ENCODE results near the gene TBCD. TPM values are rescaled to one million over a fixed set of nuclear protein-coding genes. Genes with fewer than 3 reads are reported as not detected.

Gene TBCD
- total RNA-seq, 2 experiments from 2014 or later, result 181 to 186 TPM

DNA sequence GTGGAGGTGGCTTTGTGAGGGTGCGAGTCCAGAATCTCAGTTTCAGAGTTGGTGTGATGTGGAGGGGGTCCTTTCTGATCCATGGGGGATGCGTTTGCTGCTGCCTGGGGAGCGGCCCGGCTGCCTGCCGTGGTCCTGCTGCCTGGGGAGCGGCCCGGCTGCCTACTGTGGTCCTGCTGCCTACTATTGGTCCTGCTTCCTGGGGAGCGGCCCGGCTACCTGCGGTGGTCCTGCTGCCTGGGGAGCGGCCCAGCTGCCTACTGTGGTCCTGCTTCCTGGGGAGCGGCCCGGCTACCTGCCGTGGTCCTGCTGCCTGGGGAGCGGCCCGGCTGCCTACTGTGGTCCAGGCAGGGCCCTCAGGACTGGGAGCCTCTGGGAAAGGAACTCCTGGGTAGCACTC, 149.5 kb downstream of the TBCD start:
- H3K36me3 Mint-ChIP-seq, result peaks cover 16% of the 10 kb centered on the region
- peaks cover 6% of the 10 kb centered on the region for H3K4me1 Mint-ChIP-seq
- no peaks in the 10 kb centered on the region for H3K9me3 Mint-ChIP-seq
- no peak for DNase-seq
- ATAC-seq (ENCODE audit: low read depth), result no peak
- no peak overlapping the region for H3K27ac Mint-ChIP-seq
- H3K4me3 Mint-ChIP-seq, result no peak overlapping the region
- POLR2A ChIA-PET, result no interaction called here
- no peaks in the 10 kb centered on the region for H3K27me3 Mint-ChIP-seq

- peaks cover 14% of the 10 kb centered on the region for H3K36me3 Mint-ChIP-seq
- POLR2A ChIA-PET, result no interaction called here
- peaks cover 6% of the 10 kb centered on the region for H3K4me1 Mint-ChIP-seq
Observed at GRCh38 chr17:82901856-82902255, 150.0 kb downstream of the TBCD start.

DNA sequence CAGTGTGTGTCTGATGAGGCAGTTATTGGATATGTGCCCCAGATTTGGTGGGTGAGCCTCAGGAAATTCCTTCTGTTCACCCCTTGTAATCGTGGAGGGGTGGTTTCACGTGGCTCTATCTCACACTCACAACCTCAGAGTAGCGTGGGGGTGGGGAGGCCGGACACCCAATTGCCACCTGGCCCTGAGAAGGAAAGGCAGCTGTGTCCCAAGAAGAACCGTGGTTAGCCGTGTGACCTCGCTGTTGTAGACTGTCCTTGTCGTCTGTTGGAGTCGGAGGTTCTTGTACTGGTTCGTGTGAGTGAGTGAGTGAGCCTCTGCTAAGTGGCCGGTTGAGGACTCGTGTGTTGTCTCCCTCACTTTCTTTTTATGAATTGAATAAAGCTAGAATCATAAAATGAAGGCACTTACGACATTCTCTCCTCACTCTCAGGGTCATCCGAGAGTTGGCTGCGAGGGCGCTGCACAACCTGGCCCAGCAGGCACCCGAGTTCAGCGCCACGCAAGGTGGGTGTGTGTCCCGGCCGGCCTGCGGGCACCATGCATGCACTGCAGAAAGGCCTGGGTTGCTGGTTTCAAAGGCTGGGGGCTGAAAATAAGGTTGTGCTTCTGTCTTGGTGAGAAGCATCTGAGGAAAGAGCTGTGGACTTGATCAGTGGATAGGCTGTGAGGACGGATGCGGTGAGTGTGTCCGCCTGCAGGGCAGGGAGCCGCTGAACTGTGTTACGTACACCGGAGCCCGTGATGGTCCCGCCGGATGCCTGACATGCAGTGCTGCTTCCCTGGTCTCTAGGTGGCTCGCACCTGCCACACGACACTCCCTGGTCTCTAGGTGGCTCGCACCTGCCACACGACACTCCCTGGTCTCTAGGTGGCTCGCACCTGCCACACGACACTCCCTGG, 151.4 kb downstream of the TBCD start:
- DNase-seq, result no peak
- Mint-ChIP-seq H3K9me3 (no peaks in the 10 kb centered on the region), H3K4me3 (no peak overlapping the region), H3K27ac (no peak overlapping the region), H3K27me3 (no peaks in the 10 kb centered on the region), H3K36me3 (peaks cover 16% of the 10 kb centered on the region), H3K4me1 (peaks cover 11% of the 10 kb centered on the region)
- no peak for ATAC-seq (ENCODE audit: low read depth)
- POLR2A ChIA-PET, result no interaction called here

More at GRCh38 chr17:82901856-82902255, 150.0 kb downstream of the TBCD start:
- no peak overlapping the region for H3K4me3 Mint-ChIP-seq
- DNase-seq, result no peak
- H3K27ac Mint-ChIP-seq, result no peak overlapping the region
- no peaks in the 10 kb centered on the region for H3K27me3 Mint-ChIP-seq
- no peak for ATAC-seq (ENCODE audit: low read depth)
- H3K9me3 Mint-ChIP-seq, result no peaks in the 10 kb centered on the region

GRCh38 chr17:82905130-82905529, 153.3 kb downstream of the TBCD start:
- no peak overlapping the region for H3K4me3 Mint-ChIP-seq
- H3K27me3 Mint-ChIP-seq, result no peaks in the 10 kb centered on the region
- H3K36me3 Mint-ChIP-seq, result peaks cover 12% of the 10 kb centered on the region
- POLR2A ChIA-PET, result no interaction called here
- DNase-seq (no peak), ATAC-seq (ENCODE audit: low read depth) (no peak)
- peaks cover 19% of the 10 kb centered on the region for H3K4me1 Mint-ChIP-seq
- no peak overlapping the region for H3K27ac Mint-ChIP-seq
- no peaks in the 10 kb centered on the region for H3K9me3 Mint-ChIP-seq

DNA sequence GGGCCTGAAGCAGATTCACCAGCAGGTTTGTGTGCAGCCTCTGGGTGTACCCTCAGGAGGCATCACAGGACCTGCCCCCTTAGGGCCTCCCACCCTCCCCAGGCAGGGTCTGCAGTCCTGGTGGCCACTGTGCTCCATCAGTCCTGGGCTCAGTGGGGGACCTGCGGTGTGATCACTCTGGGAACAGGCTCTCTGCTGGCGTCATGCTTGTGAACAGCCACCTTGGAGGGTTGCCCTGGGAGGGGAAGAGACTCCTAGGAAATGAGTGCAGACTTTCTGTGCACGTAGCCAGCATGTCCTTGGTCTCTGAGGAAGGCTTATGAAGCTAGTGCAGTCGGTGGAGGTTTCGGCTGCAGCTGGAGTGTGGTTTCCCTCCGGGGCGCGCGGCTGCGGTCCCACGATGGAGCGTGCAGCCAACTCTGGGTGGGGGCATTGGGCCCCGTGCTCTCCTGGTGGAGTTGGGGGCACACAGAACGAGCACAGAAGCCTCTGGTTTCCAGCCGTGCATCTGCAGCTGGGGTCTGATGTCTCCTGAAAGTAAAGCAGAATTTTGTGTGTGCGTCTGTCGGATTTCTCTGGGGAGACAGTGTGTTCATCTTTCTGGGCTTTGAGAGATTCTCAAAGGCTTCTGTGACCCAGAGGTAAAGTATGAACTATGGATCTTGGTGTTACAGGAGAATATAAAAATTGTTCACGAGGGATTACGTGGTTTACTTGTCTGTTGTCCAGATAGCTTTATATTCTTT, 156.1 kb downstream of the TBCD start:
- peaks cover 19% of the 10 kb centered on the region for H3K4me1 Mint-ChIP-seq
- peak overlapping the region; percentile 7 for H3K4me3 Mint-ChIP-seq
- no peaks in the 10 kb centered on the region for H3K27me3 Mint-ChIP-seq
- H3K27ac Mint-ChIP-seq, result peak overlapping the region; percentile 62
- no peak for DNase-seq
- ATAC-seq (ENCODE audit: low read depth), result no peak
- peaks cover 10% of the 10 kb centered on the region for H3K36me3 Mint-ChIP-seq
- POLR2A ChIA-PET, result interaction anchor here (1.0 to 1.4 kb wide), 3 partner anchors 16 to 44 kb away, joined by 3 to 8 read pairs (median 3); no protein-coding TSS in a partner anchor
- H3K9me3 Mint-ChIP-seq, result no peaks in the 10 kb centered on the region

DNA sequence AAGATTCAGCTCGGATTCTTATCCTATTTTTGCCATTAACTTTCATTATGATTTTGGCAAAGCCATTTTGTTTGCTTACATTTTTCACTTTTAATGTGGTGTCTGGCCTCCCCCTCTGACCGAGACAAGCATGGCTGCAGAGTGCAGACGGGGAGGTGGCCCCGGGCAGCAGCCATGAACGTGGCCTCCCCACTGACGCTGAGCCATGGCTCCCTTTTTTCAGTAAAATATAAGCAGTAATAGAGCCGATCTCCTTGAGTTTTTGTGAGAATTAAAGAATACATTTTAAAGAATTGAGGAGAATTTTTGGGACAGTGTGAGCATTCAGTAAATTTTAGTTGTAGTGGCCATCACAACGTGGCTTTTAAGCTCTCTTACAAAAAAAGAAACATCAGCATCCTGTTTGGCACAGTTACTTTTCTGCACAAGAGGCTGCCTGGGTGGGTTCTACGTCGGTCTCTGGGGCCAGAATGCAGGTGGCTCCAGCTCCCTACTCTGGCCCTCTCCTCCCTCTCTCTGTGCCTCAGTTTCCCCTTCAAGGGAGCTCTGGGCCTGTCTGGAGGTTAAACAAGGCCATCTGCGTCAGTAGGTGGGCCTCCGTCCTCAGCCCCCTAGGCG, 156.8 kb downstream of the TBCD start:
- POLR2A ChIA-PET, result interaction anchor here (1.0 to 1.4 kb wide), 3 partner anchors 17 to 45 kb away, joined by 3 to 8 read pairs (median 3); no protein-coding TSS in a partner anchor
- H3K27ac Mint-ChIP-seq, result no peak overlapping the region
- no peaks in the 10 kb centered on the region for H3K9me3 Mint-ChIP-seq
- peaks cover 10% of the 10 kb centered on the region for H3K36me3 Mint-ChIP-seq
- ATAC-seq (ENCODE audit: low read depth) (no peak), DNase-seq (no peak)
- H3K27me3 Mint-ChIP-seq, result no peaks in the 10 kb centered on the region
- peaks cover 19% of the 10 kb centered on the region for H3K4me1 Mint-ChIP-seq
- H3K4me3 Mint-ChIP-seq, result no peak overlapping the region

DNA sequence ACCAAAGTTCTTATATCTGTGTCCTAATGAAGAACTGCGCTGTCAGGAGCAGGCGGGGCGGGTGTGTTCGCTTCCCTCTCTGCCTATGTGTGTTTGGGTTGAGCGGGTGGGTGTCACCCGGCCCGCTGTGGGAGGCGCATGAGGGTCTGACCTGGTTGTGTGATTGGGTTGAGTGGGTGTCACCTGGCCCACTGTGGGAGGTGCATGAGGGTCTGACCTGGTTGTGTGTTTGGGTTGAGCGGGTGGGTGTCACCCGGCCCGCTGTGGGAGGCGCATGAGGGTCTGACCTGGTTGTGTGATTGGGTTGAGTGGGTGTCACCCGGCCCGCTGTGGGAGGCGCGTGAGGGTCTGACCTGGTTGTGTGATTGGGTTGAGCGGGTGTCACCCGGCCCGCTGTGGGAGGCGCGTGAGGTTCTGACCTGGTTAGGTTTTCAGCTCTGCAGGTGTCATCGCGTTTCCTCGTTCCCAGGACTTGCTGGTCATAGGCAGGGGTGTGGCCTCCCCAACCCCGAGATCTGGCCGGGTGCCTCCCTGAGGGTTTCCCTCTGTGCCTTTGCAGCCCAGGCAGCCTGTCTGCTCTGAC, 157.5 kb downstream of the TBCD start:
- DNase-seq, result peak; percentile 51

GRCh38 chr17:82910041-82910481, 158.2 kb downstream of the TBCD start:
- H3K36me3 Mint-ChIP-seq, result peaks cover 7% of the 10 kb centered on the region
- H3K9me3 Mint-ChIP-seq, result no peaks in the 10 kb centered on the region
- H3K27ac Mint-ChIP-seq, result peak overlapping the region; percentile 63
- POLR2A ChIA-PET, result no interaction called here
- H3K27me3 Mint-ChIP-seq, result no peaks in the 10 kb centered on the region
- H3K4me1 Mint-ChIP-seq, result peaks cover 22% of the 10 kb centered on the region
- DNase-seq (no peak), ATAC-seq (ENCODE audit: low read depth) (no peak)
- H3K4me3 Mint-ChIP-seq, result peak overlapping the region; percentile 20

More for the DNA sequence above, 157.5 kb downstream of the TBCD start:
- H3K4me3 Mint-ChIP-seq, result peak overlapping the region; percentile 20
- H3K4me1 Mint-ChIP-seq, result peaks cover 19% of the 10 kb centered on the region
- no peaks in the 10 kb centered on the region for H3K27me3 Mint-ChIP-seq
- peak overlapping the region; percentile 63 for H3K27ac Mint-ChIP-seq
- peaks cover 7% of the 10 kb centered on the region for H3K36me3 Mint-ChIP-seq
- POLR2A ChIA-PET, result interaction anchor here (1.0 to 1.4 kb wide), 3 partner anchors 18 to 45 kb away, joined by 3 to 8 read pairs (median 3); no protein-coding TSS in a partner anchor
- ATAC-seq (ENCODE audit: low read depth), result peak; percentile 57
- no peaks in the 10 kb centered on the region for H3K9me3 Mint-ChIP-seq

- ATAC-seq (ENCODE audit: low read depth), result no peak
- Mint-ChIP-seq H3K27ac (no peak overlapping the region), H3K9me3 (no peaks in the 10 kb centered on the region), H3K36me3 (peaks cover 8% of the 10 kb centered on the region), H3K4me3 (no peak overlapping the region), H3K4me1 (peaks cover 26% of the 10 kb centered on the region), H3K27me3 (no peaks in the 10 kb centered on the region)
- no peak for DNase-seq
- POLR2A ChIA-PET, result interaction anchor here (0.6 kb wide), 1 partner anchor 419 kb away, joined by 3 read pairs; no protein-coding TSS in a partner anchor
Observed at GRCh38 chr17:82910770-82911169, 158.9 kb downstream of the TBCD start.

GRCh38 chr17:82911822-82912221, 160.0 kb downstream of the TBCD start:
- H3K4me3 Mint-ChIP-seq, result no peak overlapping the region
- peaks cover 4% of the 10 kb centered on the region for H3K36me3 Mint-ChIP-seq
- H3K4me1 Mint-ChIP-seq, result peaks cover 29% of the 10 kb centered on the region
- POLR2A ChIA-PET, result interaction anchor here (0.9 kb wide), 1 partner anchor 26 kb away, joined by 3 read pairs; no protein-coding TSS in a partner anchor
- peak overlapping the region; percentile 69 for H3K27ac Mint-ChIP-seq
- H3K27me3 Mint-ChIP-seq, result no peaks in the 10 kb centered on the region
- DNase-seq, result no peak
- H3K9me3 Mint-ChIP-seq, result no peaks in the 10 kb centered on the region
- ATAC-seq (ENCODE audit: low read depth), result no peak

GRCh38 chr17:82912484-82913089, 160.7 kb downstream of the TBCD start:
- ATAC-seq (ENCODE audit: low read depth), result no peak
- POLR2A ChIA-PET, result no interaction called here
- H3K27ac Mint-ChIP-seq, result peak overlapping the region; percentile 16

GRCh38 chr17:82913304-82914043, 161.6 kb downstream of the TBCD start:
- Mint-ChIP-seq H3K27ac (no peak overlapping the region), H3K4me3 (no peak overlapping the region), H3K9me3 (no peaks in the 10 kb centered on the region), H3K4me1 (peaks cover 25% of the 10 kb centered on the region), H3K36me3 (peaks cover 3% of the 10 kb centered on the region), H3K27me3 (no peaks in the 10 kb centered on the region)
- DNase-seq (no peak), ATAC-seq (ENCODE audit: low read depth) (no peak)
- POLR2A ChIA-PET, result no interaction called here

More at GRCh38 chr17:82912484-82913089, 160.7 kb downstream of the TBCD start:
- Mint-ChIP-seq H3K36me3 (peaks cover 3% of the 10 kb centered on the region), H3K4me1 (peaks cover 29% of the 10 kb centered on the region), H3K4me3 (no peak overlapping the region), H3K27me3 (no peaks in the 10 kb centered on the region), H3K9me3 (no peaks in the 10 kb centered on the region)
- no peak for DNase-seq
